Thymus (tissue), 11 donors: ENCODE measurements around the gene OR5AR1. TPM values are rescaled to one million over a fixed set of nuclear protein-coding genes. Genes with fewer than 3 reads are reported as not detected.
"Not testable (repeated sequence)": the region's sequence is repeated elsewhere in the genome, so short reads cannot be mapped to it uniquely, and the experiment has no call there.

ENCODE experiments used
- DNase-seq, 9 donors: peaks; one replicate each; pipeline ENCODE4 v3.0.0-alpha.2; 2013; ENCODE audit warnings: low spot score in 9 of 9, low read depth in 6 of 9, missing footprints in 1 of 9
- H3K27ac ChIP-seq, 2 donors: one replicate each; pipeline ENCODE4 v1.5.1; 2013; ENCODE audit warnings: control low read depth in 1 of 2, low read depth in 1 of 2, low read length in 1 of 2, mild to moderate bottlenecking in 1 of 2, moderate library complexity in 1 of 2
- H3K27me3 ChIP-seq, 2 donors: one replicate each; pipeline ENCODE4 v1.5.1; 2013; ENCODE audit warnings: low read length in 1 of 2; ENCODE audit not compliant: control insufficient read depth in 2 of 2, insufficient read depth in 1 of 2
- H3K36me3 ChIP-seq, 2 donors: one replicate each; pipeline ENCODE4 v1.5.1; 2013; ENCODE audit warnings: low read length in 1 of 2, mild to moderate bottlenecking in 1 of 2, moderate library complexity in 1 of 2; ENCODE audit not compliant: control insufficient read depth in 2 of 2, insufficient read depth in 2 of 2
- H3K4me1 ChIP-seq, 2 donors: one replicate each; pipeline ENCODE4 v1.5.1; 2013; ENCODE audit warnings: low read length in 2 of 2; ENCODE audit not compliant: control insufficient read depth in 2 of 2, insufficient read depth in 2 of 2
- H3K4me3 ChIP-seq, 2 donors: one replicate each; pipeline ENCODE4 v1.5.1; 2013; ENCODE audit warnings: low read length in 2 of 2, control low read depth in 1 of 2, mild to moderate bottlenecking in 1 of 2
- H3K9me3 ChIP-seq, 2 donors: one replicate each; pipeline ENCODE4 v1.5.1; 2013; ENCODE audit warnings: low read length in 1 of 2, mild to moderate bottlenecking in 1 of 2; ENCODE audit not compliant: control insufficient read depth in 2 of 2, insufficient read depth in 1 of 2
- WGBS: extraction: QIAGEN DNeasy Blood & Tissue Kit; methylation state at CpG from one replicate; pipeline ENCODE4 v1.1.7; 2013; 5-methylcytosine and 5-hydroxymethylcytosine counted together
- polyA plus RNA-seq: library from polyadenylated mRNA; stranded (reverse); fragments of 200-250 nt; gene quantifications from one replicate; pipeline ENCODE4 v1.2.3, GENCODE V29; 2013
- total RNA-seq: library from RNA; stranded (reverse); fragments of 120-200 nt; gene quantifications from one replicate; pipeline ENCODE4 v1.2.4, GENCODE V29; 2013
- donor health status: healthy.

The OR5AR1 gene
- total and polyA plus RNA-seq, 2 donors, result not detected

DNA sequence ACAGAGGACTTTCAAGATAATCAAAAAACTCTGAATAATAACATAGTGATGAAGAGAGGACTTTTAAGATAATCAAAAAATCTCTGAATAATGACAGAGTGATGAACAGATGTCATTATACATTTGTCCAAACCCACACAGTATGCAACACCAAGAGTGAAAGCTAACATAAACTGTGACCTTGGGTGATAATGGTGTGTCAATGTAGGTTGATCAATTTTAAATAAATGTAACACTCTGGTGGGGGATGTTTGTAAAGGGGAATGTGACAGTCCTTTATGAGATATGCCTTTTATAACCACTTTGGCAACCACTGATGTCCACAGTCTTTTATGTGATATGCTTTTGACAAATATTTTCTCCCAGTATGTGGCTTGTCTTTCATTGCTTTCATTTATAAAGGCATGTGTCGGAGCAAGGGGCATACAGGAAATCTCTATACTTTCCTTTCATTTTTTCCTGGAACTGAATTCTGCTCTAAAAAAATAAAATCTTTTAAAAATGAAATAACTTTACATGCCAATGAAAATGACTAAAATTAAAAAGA is 25.1 kb downstream of the OR5AR1 start:
- Histone ChIP-seq H3K27me3 (no peaks in the 10 kb centered on the region), H3K27ac (no peak overlapping the region), H3K4me1 (no peaks in the 10 kb centered on the region), H3K36me3 (no peaks in the 10 kb centered on the region), H3K4me3 (no peak overlapping the region), H3K9me3 (no peaks in the 10 kb centered on the region)
- DNase-seq, result no peak
- WGBS, result 86% methylated on average over 1 of the region's 1 CpG

DNA sequence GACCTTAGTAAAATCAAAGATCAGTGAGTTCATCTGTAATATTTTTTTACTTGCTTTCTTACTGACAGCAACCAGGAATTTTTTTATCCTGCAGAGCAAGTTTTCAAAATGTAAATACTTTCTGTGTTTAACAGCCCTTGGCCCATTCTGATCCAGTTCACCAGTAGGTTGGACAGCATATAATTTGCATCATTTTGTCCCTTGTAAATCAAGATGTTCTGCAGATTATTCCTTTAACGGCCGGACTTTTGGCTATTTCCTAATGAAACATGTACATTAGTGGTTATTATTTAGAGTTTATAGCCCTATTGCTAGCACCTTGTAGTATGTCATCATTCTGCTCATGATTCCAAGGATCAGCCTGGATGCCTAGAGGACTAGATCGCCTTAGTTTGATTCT is 27.7 kb downstream of the OR5AR1 start:
- DNase-seq, H3K27ac ChIP-seq, H3K4me3 ChIP-seq, H3K4me1 ChIP-seq, H3K9me3 ChIP-seq, H3K27me3 ChIP-seq, H3K36me3 ChIP-seq: not testable (repeated sequence)
- WGBS, result 93% methylated on average over 3 of the region's 3 CpGs

DNA sequence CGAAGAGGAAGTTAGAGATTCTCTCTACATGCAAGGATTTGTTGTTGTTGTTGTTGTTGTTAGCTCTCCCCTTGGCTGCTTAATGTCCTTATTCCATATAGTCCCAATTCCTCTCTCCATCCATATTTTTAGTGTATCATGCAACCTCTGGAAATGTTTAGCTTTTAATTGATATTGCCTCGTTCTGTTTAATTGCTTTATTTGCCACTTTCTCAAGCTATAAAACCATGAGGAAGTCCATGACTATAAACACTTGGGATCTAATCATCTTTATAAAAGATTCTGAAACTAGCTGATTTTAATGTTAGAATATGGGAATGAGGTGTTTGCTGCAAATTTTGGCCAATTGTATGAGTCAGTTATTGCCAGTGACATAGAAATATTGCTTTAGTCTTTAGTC is 29.9 kb downstream of the OR5AR1 start:
- no peak overlapping the region for H3K27ac ChIP-seq
- WGBS, result 93% methylated on average over 2 of the region's 2 CpGs
- H3K9me3 ChIP-seq, result no peaks in the 10 kb centered on the region
- DNase-seq, result no peak
- H3K4me3 ChIP-seq, result no peak overlapping the region
- H3K27me3 ChIP-seq, result no peaks in the 10 kb centered on the region
- H3K4me1 ChIP-seq, result no peaks in the 10 kb centered on the region
- no peaks in the 10 kb centered on the region for H3K36me3 ChIP-seq

DNA sequence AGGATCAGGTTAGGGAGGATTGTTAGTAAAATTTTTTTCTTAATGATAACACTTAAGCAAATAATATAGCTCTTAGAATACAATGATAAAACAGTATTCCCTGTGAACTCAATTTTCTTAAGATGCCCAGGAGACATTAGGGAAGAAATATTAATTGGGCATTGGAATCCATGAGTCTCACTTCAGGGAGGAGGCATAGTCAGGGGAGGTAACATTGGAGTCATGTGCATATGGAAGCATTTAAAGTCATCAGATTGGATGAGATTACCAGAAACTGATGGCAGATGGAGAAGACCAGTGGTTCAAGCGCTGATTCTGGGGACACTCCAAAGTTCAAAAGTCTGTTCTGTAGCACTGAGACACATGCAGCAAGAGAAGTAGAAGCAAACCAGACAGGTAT is 35.3 kb downstream of the OR5AR1 start, which contains the start of gene OR9G1:
TSS of gene OR9G1 (plus strand) at position 301 of the 400 bp plus-strand sequence. CDS start 1,293 bp downstream, outside the sequence.
- Histone ChIP-seq H3K27me3 (no peaks in the 10 kb centered on the region), H3K27ac (no peak within 1 kb of the TSS), H3K36me3 (no peaks in the 10 kb centered on the region), H3K4me3 (no peak within 1 kb of the TSS), H3K9me3 (no peaks in the 10 kb centered on the region), H3K4me1 (no peaks in the 10 kb centered on the region)
- WGBS, result 97% methylated on average over 1 of the region's 1 CpG
- DNase-seq, result no peak

DNA sequence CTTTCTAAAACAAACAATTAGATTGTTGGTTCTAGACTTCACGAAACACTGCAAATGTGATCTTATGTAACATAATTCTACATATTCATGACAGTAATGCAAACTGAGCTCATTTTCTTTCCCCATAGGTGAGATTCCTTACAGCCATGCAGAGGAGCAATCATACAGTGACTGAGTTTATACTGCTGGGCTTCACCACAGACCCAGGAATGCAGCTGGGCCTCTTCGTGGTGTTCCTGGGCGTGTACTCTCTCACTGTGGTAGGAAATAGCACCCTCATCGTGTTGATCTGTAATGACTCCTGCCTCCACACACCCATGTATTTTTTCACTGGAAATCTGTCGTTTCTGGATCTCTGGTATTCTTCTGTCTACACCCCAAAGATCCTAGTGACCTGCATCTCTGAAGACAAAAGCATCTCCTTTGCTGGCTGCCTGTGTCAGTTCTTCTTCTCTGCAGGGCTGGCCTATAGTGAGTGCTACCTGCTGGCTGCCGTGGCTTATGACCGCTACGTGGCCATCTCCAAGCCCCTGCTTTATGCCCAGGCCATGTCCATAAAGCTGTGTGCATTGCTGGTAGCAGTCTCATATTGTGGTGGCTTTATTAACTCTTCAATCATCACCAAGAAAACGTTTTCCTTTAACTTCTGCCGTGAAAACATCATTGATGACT is 36.9 kb downstream of the OR5AR1 start:
- 63% methylated on average over 10 of the region's 10 CpGs for WGBS
- no peak for DNase-seq
- Histone ChIP-seq H3K9me3 (no peaks in the 10 kb centered on the region), H3K36me3 (no peaks in the 10 kb centered on the region), H3K27me3 (no peaks in the 10 kb centered on the region), H3K27ac (no peak overlapping the region), H3K4me1 (no peaks in the 10 kb centered on the region), H3K4me3 (no peak overlapping the region)

DNA sequence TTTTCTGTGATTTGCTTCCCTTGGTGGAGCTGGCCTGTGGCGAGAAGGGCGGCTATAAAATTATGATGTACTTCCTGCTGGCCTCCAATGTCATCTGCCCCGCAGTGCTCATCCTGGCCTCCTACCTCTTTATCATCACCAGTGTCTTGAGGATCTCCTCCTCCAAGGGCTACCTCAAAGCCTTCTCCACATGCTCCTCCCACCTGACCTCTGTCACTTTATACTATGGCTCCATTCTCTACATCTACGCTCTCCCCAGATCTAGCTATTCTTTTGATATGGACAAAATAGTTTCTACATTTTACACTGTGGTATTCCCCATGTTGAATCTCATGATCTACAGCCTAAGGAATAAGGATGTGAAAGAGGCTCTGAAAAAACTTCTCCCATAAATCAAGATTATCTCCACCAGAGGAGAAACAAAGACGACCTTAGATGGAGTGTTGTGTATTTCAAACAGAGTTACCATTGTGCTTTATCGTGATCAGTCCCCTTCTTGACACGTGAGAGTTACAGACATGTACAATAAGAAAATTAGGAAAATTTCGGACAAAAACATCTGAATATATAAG is 37.5 kb downstream of the OR5AR1 start:
- Histone ChIP-seq H3K4me3 (no peak overlapping the region), H3K4me1 (no peaks in the 10 kb centered on the region), H3K27ac (no peak overlapping the region), H3K27me3 (no peaks in the 10 kb centered on the region), H3K36me3 (no peaks in the 10 kb centered on the region), H3K9me3 (no peaks in the 10 kb centered on the region)
- 73% methylated on average over 8 of the region's 8 CpGs for WGBS
- no peak for DNase-seq

DNA sequence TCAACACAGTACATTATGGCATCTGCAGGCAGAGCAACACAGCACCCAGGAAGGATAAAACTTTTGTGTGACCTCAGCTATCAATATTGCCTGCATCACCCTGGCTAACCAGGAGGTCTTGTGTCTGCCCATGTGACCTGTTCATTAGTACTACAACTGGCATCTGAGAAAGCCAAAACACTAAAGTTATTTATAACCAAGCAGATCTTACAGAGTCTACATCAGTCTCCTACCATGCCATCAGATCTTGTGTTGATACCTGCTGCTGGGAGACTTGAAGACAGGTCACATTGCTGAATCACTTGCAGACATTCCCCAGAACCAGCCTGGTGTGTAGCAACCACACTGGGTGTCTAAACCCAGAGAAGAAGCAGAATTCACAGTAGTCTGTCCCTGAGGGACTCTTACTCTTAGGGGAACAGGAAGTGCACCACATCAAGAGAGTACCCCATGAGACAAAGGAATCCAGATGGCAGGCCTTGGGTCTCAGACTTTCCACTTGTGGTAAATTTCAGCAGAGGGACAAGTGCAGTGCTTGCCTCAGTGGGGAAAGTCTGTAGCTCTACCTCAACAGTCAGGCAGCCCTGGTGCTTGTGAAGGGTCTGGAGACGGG is 42.4 kb downstream of the OR5AR1 start:
- Histone ChIP-seq H3K9me3 (no peaks in the 10 kb centered on the region), H3K36me3 (no peaks in the 10 kb centered on the region), H3K4me3 (no peak overlapping the region), H3K27ac (no peak overlapping the region), H3K4me1 (no peaks in the 10 kb centered on the region), H3K27me3 (no peaks in the 10 kb centered on the region)
- WGBS, result 60% methylated on average over 1 of the region's 1 CpG
- DNase-seq, result no peak

DNA sequence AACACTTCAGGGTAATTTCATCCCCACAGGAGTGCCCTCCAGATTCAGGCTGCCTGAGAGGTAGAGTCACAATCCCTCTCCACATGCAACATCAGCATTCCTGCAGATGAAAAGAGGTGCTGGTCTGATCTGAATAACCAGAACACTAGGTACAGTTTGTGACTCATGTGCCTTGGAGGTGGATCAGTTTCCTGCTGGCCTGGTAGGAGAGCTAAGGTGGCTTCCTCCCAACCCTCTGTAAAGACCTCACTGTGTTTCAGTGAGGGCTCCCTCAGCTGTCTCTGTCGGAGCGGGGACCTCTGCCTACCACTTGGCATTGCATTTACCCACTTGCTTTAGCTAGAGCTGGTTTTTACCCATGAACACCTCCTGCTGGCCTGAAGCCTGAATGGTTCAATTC is 43.0 kb downstream of the OR5AR1 start:
- H3K9me3 ChIP-seq, result no peaks in the 10 kb centered on the region
- H3K4me1 ChIP-seq, result no peaks in the 10 kb centered on the region
- H3K27me3 ChIP-seq, result no peaks in the 10 kb centered on the region
- H3K27ac ChIP-seq, result no peak overlapping the region
- H3K4me3 ChIP-seq, result no peak overlapping the region
- 95% methylated on average over 2 of the region's 2 CpGs for WGBS
- DNase-seq, result no peak
- H3K36me3 ChIP-seq, result no peaks in the 10 kb centered on the region

DNA sequence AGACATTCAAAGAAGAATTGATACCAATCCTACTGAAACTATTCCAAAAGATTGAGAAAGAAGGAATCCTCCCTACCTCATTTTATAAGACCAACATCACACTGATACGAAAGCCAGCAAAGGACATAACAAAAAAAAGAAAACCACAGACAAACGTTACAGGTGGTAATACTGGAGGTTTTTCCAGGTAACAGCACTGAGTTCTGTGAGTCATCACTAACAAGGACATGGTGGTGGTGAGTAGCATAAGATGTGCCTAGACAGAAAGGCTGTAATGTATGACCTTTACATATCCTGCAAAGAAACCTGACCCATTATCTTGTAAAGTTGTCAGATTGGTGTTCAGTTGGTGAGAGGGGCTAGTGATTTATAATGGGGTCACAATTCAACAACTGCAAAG is 50.7 kb downstream of the OR5AR1 start:
- Histone ChIP-seq H3K4me1 (no peaks in the 10 kb centered on the region), H3K36me3 (no peaks in the 10 kb centered on the region), H3K4me3 (no peak overlapping the region), H3K27ac (no peak overlapping the region), H3K27me3 (no peaks in the 10 kb centered on the region), H3K9me3 (no peaks in the 10 kb centered on the region)
- no peak for DNase-seq
- WGBS, result 81% methylated on average over 2 of the region's 2 CpGs
